Muscle layer of colon (tissue), 2 donors: ENCODE measurements around the gene LGR6.

Experiments
- H3K27ac ChIP-seq: one replicate; pipeline ENCODE4 v1.7.0; 2013; ENCODE audit warnings: low read depth, mild to moderate bottlenecking, low read length, moderate library complexity
- H3K27me3 ChIP-seq, 2 donors: one replicate each; pipeline ENCODE4 v1.7.0; 2013; ENCODE audit warnings: low read length in 2 of 2, mild to moderate bottlenecking in 2 of 2; ENCODE audit not compliant: insufficient read depth in 2 of 2, control insufficient read depth in 1 of 2
- H3K36me3 ChIP-seq: one replicate; pipeline ENCODE4 v1.7.0; 2013; ENCODE audit warnings: mild to moderate bottlenecking, low read length; ENCODE audit not compliant: insufficient read depth
- H3K4me1 ChIP-seq: one replicate; pipeline ENCODE4 v1.7.0; 2013; ENCODE audit warnings: mild to moderate bottlenecking, low read length; ENCODE audit not compliant: insufficient read depth
- H3K4me3 ChIP-seq, 2 donors: one replicate each; pipeline ENCODE4 v1.7.0; 2013; ENCODE audit warnings: low read length in 2 of 2, low read depth in 1 of 2, mild to moderate bottlenecking in 1 of 2, moderate library complexity in 1 of 2
- H3K9ac ChIP-seq: one replicate; pipeline ENCODE4 v1.7.0; 2013; ENCODE audit warnings: low read length
- H3K9me3 ChIP-seq: one replicate; pipeline ENCODE4 v1.7.0; 2013; ENCODE audit warnings: mild to moderate bottlenecking, low read length
- donor health status: abdominal sarcoma.
- donor health status: Adenocarcinoma of cecum.

The LGR6 gene

GRCh38 chr1:202208351-202208857, 14.8 kb downstream of the LGR6 start:
- H3K27ac ChIP-seq: no peak overlapping the region
- H3K36me3 ChIP-seq: no peaks in the 10 kb centered on the region
- no peaks in the 10 kb centered on the region for H3K4me1 ChIP-seq
- no peaks in the 10 kb centered on the region for H3K9me3 ChIP-seq
- H3K4me3 ChIP-seq: no peak overlapping the region
- peaks cover 4 to 10% of the 10 kb centered on the region in 2 donors for H3K27me3 ChIP-seq
- no peak overlapping the region for H3K9ac ChIP-seq

GRCh38 chr1:202210385-202210784, 16.8 kb downstream of the LGR6 start:
- H3K4me1 ChIP-seq: no peaks in the 10 kb centered on the region
- no peak overlapping the region for H3K4me3 ChIP-seq
- H3K36me3 ChIP-seq: no peaks in the 10 kb centered on the region
- no peak overlapping the region for H3K27ac ChIP-seq
- peaks cover 4 to 28% of the 10 kb centered on the region in 2 donors for H3K27me3 ChIP-seq
- H3K9me3 ChIP-seq: no peaks in the 10 kb centered on the region
- no peak overlapping the region for H3K9ac ChIP-seq

GRCh38 chr1:202210969-202211368, 17.4 kb downstream of the LGR6 start:
- H3K9ac ChIP-seq: no peak overlapping the region
- H3K4me1 ChIP-seq: no peaks in the 10 kb centered on the region
- H3K4me3 ChIP-seq: no peak overlapping the region
- no peak overlapping the region for H3K27ac ChIP-seq
- no peaks in the 10 kb centered on the region for H3K36me3 ChIP-seq
- peaks cover 4 to 32% of the 10 kb centered on the region in 2 donors for H3K27me3 ChIP-seq
- no peaks in the 10 kb centered on the region for H3K9me3 ChIP-seq

- H3K4me1 ChIP-seq: no peaks in the 10 kb centered on the region
- no peaks in the 10 kb centered on the region for H3K9me3 ChIP-seq
- H3K9ac ChIP-seq: no peak overlapping the region
- H3K27ac ChIP-seq: no peak overlapping the region
- H3K4me3 ChIP-seq: no peak overlapping the region
- no peaks in the 10 kb centered on the region for H3K36me3 ChIP-seq
- H3K27me3 ChIP-seq: peaks cover 4 to 36% of the 10 kb centered on the region in 2 donors
Observed at GRCh38 chr1:202212787-202213186, 19.2 kb downstream of the LGR6 start.

GRCh38 chr1:202213361-202214088, 19.9 kb downstream of the LGR6 start:
- Histone ChIP-seq H3K36me3 (no peaks in the 10 kb centered on the region), H3K9ac (no peak overlapping the region), H3K4me3 (no peak overlapping the region), H3K4me1 (no peaks in the 10 kb centered on the region), H3K9me3 (no peaks in the 10 kb centered on the region), H3K27ac (no peak overlapping the region), H3K27me3 (peaks cover 4 to 32% of the 10 kb centered on the region in 2 donors)

GRCh38 chr1:202214089-202214843, 20.7 kb downstream of the LGR6 start:
- H3K27ac ChIP-seq: no peak overlapping the region
- H3K4me3 ChIP-seq: no peak overlapping the region
- H3K4me1 ChIP-seq: no peaks in the 10 kb centered on the region
- no peaks in the 10 kb centered on the region for H3K36me3 ChIP-seq
- no peaks in the 10 kb centered on the region for H3K9me3 ChIP-seq
- H3K9ac ChIP-seq: no peak overlapping the region
- peaks cover 4 to 32% of the 10 kb centered on the region in 2 donors for H3K27me3 ChIP-seq

GRCh38 chr1:202215472-202216130, 22.0 kb downstream of the LGR6 start:
- H3K4me1 ChIP-seq: no peaks in the 10 kb centered on the region
- H3K27me3 ChIP-seq: peaks cover 3 to 32% of the 10 kb centered on the region in 2 donors
- no peaks in the 10 kb centered on the region for H3K9me3 ChIP-seq

GRCh38 chr1:202216691-202217090, 23.1 kb downstream of the LGR6 start:
- no peak overlapping the region for H3K4me3 ChIP-seq
- no peak overlapping the region for H3K9ac ChIP-seq
- H3K27ac ChIP-seq: no peak overlapping the region
- no peaks in the 10 kb centered on the region for H3K36me3 ChIP-seq
- no peaks in the 10 kb centered on the region for H3K4me1 ChIP-seq
- H3K27me3 ChIP-seq: peaks cover 0 to 32% of the 10 kb centered on the region in 2 donors
- no peaks in the 10 kb centered on the region for H3K9me3 ChIP-seq

More at GRCh38 chr1:202215472-202216130, 22.0 kb downstream of the LGR6 start:
- H3K36me3 ChIP-seq: no peaks in the 10 kb centered on the region
- H3K4me3 ChIP-seq: no peak overlapping the region
- H3K27ac ChIP-seq: no peak overlapping the region
- no peak overlapping the region for H3K9ac ChIP-seq

- H3K9ac ChIP-seq: no peak overlapping the region
- peaks cover 0 to 32% of the 10 kb centered on the region in 2 donors for H3K27me3 ChIP-seq
- no peak overlapping the region for H3K4me3 ChIP-seq
- no peaks in the 10 kb centered on the region for H3K4me1 ChIP-seq
- no peaks in the 10 kb centered on the region for H3K36me3 ChIP-seq
- no peaks in the 10 kb centered on the region for H3K9me3 ChIP-seq
- H3K27ac ChIP-seq: no peak overlapping the region
Observed at GRCh38 chr1:202217516-202217915, 23.9 kb downstream of the LGR6 start.

- Histone ChIP-seq H3K36me3 (no peaks in the 10 kb centered on the region), H3K4me3 (no peak overlapping the region), H3K27me3 (peaks cover 0 to 30% of the 10 kb centered on the region in 2 donors), H3K27ac (no peak overlapping the region), H3K4me1 (no peaks in the 10 kb centered on the region), H3K9ac (no peak overlapping the region), H3K9me3 (no peaks in the 10 kb centered on the region)
Observed at GRCh38 chr1:202217951-202218350, 24.4 kb downstream of the LGR6 start.

- no peak overlapping the region for H3K4me3 ChIP-seq
- no peaks in the 10 kb centered on the region for H3K36me3 ChIP-seq
- no peaks in the 10 kb centered on the region for H3K4me1 ChIP-seq
- no peaks in the 10 kb centered on the region for H3K9me3 ChIP-seq
- H3K9ac ChIP-seq: no peak overlapping the region
- H3K27ac ChIP-seq: no peak overlapping the region
- H3K27me3 ChIP-seq: peaks cover 0 to 4% of the 10 kb centered on the region in 2 donors
Observed at GRCh38 chr1:202220733-202221132, 27.1 kb downstream of the LGR6 start.
